Activated B cell treated with CpG ODN at 0.5 μM for 24 hours (primary cell): ENCODE measurements around the gene SNX7. TPM values are rescaled to one million over a fixed set of nuclear protein-coding genes. Genes with fewer than 3 reads are reported as not detected.

Experiments
- ATAC-seq: fragments of 200-7000 bp; cut with Tn5 transposase; one replicate; pipeline ENCODE4 v1.10.0; 2021; ENCODE audit warnings: low read depth, mild to moderate bottlenecking, moderate library complexity
- CTCF ChIA-PET: fragments of 350-600 bp; sonication (Branson Sonifier 250); formaldehyde crosslinking; loops from one replicate; lab custom pipeline; 2021; ENCODE audit warnings: antibody characterized with exemption; lab: Charles Lee
- POLR2A ChIA-PET: fragments of 350-600 bp; sonication (Branson Sonifier 250); formaldehyde crosslinking; loops from one replicate; lab custom pipeline; 2021; ENCODE audit warnings: antibody characterized with exemption; lab: Charles Lee
- DNase-seq: peaks from one replicate; pipeline ENCODE4 v3.0.0; 2022
- H3K27ac Mint-ChIP-seq: one replicate; pipeline ENCODE4 v1.8.0; 2020; ENCODE audit warnings: mixed read lengths
- H3K27me3 Mint-ChIP-seq: one replicate; pipeline ENCODE4 v1.8.0; 2021; ENCODE audit warnings: mixed read lengths
- H3K36me3 Mint-ChIP-seq: one replicate; pipeline ENCODE4 v1.8.0; 2021; ENCODE audit warnings: low read depth, mixed read lengths
- H3K4me1 Mint-ChIP-seq: one replicate; pipeline ENCODE4 v1.8.0; 2021; ENCODE audit warnings: mixed read lengths
- H3K4me3 Mint-ChIP-seq: one replicate; pipeline ENCODE4 v1.8.0; 2020; ENCODE audit warnings: mild to moderate bottlenecking, mixed read lengths
- H3K9me3 Mint-ChIP-seq: one replicate; pipeline ENCODE4 v1.8.0; 2020; ENCODE audit warnings: mixed read lengths
- intact Hi-C: fragments of 100-400 bp; cut with micrococcal nuclease; formaldehyde crosslinking; loops from one replicate; pipeline ENCODE4 v1.15.1; 2024
- total RNA-seq: library from RNA; stranded (reverse); gene quantifications from 2 replicates; pipeline ENCODE4 v1.2.3, GENCODE V29; 2022
- TF ChIP-seq, protein P1 (sequence below): fragments of 200-600 bp; IDR thresholded peaks from one replicate; pipeline ENCODE4 v1.8.0; 2022; ENCODE audit warnings: antibody characterized with exemption, mild to moderate bottlenecking

SNX7 gene
- total RNA-seq, 1 donor from 2014 or later = not detected

DNA sequence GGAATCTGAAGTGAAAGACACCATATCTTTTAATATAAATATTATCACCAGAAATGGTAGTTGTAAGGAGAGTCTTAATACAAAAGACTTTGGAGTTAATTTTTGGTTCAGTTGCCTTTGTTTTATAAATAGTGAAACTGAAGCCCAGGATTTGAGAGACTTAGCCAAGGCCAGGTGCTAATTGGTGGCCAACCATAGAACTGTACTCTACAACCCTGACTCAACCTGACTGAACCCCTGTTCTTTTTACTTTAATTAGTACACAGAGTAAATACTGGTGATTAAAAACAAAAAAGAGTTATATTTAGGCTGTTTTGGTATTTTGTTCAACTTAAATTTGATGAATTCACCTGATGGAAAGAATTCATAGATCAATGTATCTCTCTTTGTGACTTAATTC is 76.3 kb downstream of the SNX7 start:
- no peak overlapping the region for H3K27ac Mint-ChIP-seq
- CTCF ChIA-PET = interaction anchor here (1.1 kb wide), 1 partner anchor 11 kb away, joined by 3 read pairs; no protein-coding TSS in a partner anchor

GRCh38 chr1:98739762-98740161 is 78.2 kb downstream of the SNX7 start:
- ATAC-seq (no peak), DNase-seq (no peak)
- Mint-ChIP-seq H3K27ac (no peak overlapping the region), H3K36me3 (no peaks in the 10 kb centered on the region), H3K9me3 (no peaks in the 10 kb centered on the region), H3K4me1 (no peaks in the 10 kb centered on the region), H3K27me3 (no peaks in the 10 kb centered on the region), H3K4me3 (no peak overlapping the region)
- ChIA-PET CTCF (no interaction called here), POLR2A (no interaction called here)
- intact Hi-C loops = no loop called here
- TF ChIP-seq, protein P1, sequence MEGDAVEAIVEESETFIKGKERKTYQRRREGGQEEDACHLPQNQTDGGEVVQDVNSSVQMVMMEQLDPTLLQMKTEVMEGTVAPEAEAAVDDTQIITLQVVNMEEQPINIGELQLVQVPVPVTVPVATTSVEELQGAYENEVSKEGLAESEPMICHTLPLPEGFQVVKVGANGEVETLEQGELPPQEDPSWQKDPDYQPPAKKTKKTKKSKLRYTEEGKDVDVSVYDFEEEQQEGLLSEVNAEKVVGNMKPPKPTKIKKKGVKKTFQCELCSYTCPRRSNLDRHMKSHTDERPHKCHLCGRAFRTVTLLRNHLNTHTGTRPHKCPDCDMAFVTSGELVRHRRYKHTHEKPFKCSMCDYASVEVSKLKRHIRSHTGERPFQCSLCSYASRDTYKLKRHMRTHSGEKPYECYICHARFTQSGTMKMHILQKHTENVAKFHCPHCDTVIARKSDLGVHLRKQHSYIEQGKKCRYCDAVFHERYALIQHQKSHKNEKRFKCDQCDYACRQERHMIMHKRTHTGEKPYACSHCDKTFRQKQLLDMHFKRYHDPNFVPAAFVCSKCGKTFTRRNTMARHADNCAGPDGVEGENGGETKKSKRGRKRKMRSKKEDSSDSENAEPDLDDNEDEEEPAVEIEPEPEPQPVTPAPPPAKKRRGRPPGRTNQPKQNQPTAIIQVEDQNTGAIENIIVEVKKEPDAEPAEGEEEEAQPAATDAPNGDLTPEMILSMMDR = no peak

More for the DNA sequence above, 76.3 kb downstream of the SNX7 start:
- H3K4me1 Mint-ChIP-seq = no peaks in the 10 kb centered on the region
- H3K4me3 Mint-ChIP-seq = no peak overlapping the region
- POLR2A ChIA-PET = no interaction called here
- intact Hi-C loops = no loop called here
- DNase-seq = no peak
- H3K9me3 Mint-ChIP-seq = no peaks in the 10 kb centered on the region
- TF ChIP-seq, protein P1 = no peak
- no peak for ATAC-seq
- no peaks in the 10 kb centered on the region for H3K36me3 Mint-ChIP-seq
- H3K27me3 Mint-ChIP-seq = no peaks in the 10 kb centered on the region

DNA sequence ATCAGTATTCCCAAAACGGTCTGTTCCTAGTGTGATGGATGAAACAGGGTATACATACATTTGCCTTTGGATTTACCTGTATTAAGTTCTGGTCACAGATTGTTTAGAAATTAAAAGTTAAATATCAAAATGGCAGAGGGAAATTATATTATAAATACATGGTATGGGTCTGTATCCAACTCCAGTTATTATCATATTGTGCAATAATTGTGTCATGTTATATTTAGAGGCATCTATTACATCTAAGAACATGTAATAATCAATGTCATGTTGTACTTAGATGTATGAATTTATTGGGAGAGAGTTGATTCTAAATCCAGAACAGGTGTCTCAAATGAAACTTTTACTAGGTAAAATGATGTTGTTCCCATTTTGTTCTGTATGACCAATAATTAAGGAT is 79.6 kb downstream of the SNX7 start:
- Mint-ChIP-seq H3K4me1 (no peaks in the 10 kb centered on the region), H3K9me3 (no peaks in the 10 kb centered on the region), H3K4me3 (no peak overlapping the region), H3K27ac (no peak overlapping the region), H3K27me3 (no peaks in the 10 kb centered on the region), H3K36me3 (no peaks in the 10 kb centered on the region)
- TF ChIP-seq, protein P1 = no peak
- ChIA-PET POLR2A (no interaction called here), CTCF (no interaction called here)
- intact Hi-C loops = no loop called here
- DNase-seq (no peak), ATAC-seq (no peak)

DNA sequence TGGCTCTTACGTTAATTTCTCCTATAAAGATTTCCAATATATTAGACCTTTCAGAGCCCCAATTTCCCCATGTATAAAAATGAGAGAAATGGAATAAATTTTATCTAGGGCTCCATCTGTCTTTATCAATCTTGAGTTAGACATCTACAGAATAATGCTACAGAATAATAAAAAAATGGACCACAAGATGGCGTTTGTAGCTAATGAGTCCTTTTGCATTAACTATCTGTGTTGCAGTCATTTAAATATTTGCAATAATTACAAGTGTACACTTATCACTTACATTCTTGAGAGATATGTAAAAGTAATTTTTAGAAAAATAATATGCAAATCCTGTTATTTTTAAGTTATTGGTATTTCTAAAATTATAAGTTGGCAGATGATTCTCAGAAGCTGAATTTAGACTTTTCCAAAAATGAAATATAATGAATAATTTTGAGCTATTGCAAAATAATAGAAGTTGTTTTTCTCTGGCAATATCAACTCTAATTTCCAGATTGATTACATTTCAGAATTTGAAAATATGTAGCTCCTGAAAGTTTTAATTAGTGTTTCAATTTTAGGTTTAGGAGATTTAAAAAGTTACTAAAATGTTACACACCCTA is 87.7 kb downstream of the SNX7 start:
- ChIA-PET CTCF (interaction anchor here (1.0 to 1.2 kb wide), 5 partner anchors 9 to 958 kb away, joined by 3 to 7 read pairs (median 3); no protein-coding TSS in a partner anchor), POLR2A (no interaction called here)
- H3K27ac Mint-ChIP-seq = no peak overlapping the region
- H3K9me3 Mint-ChIP-seq = no peaks in the 10 kb centered on the region
- no peak overlapping the region for H3K4me3 Mint-ChIP-seq
- H3K27me3 Mint-ChIP-seq = no peaks in the 10 kb centered on the region
- H3K4me1 Mint-ChIP-seq = no peaks in the 10 kb centered on the region
- DNase-seq = no peak
- no peak for ATAC-seq
- intact Hi-C loops = loop anchor here (2.0 to 5.0 kb wide), 2 partner anchors 193 to 732 kb away; no protein-coding TSS in a partner anchor
- TF ChIP-seq, protein P1 = no peak
- no peaks in the 10 kb centered on the region for H3K36me3 Mint-ChIP-seq

- H3K4me1 Mint-ChIP-seq = no peaks in the 10 kb centered on the region
- TF ChIP-seq, protein P1 = no peak
- no peaks in the 10 kb centered on the region for H3K9me3 Mint-ChIP-seq
- H3K4me3 Mint-ChIP-seq = no peak overlapping the region
- no peaks in the 10 kb centered on the region for H3K36me3 Mint-ChIP-seq
- no peaks in the 10 kb centered on the region for H3K27me3 Mint-ChIP-seq
- no peak for ATAC-seq
- H3K27ac Mint-ChIP-seq = no peak overlapping the region
- ChIA-PET CTCF (no interaction called here), POLR2A (no interaction called here)
- DNase-seq = no peak
- intact Hi-C loops = no loop called here
Observed at GRCh38 chr1:98754176-98754575, 92.7 kb downstream of the SNX7 start.
